Gastrocnemius medialis (tissue), 4 donors: Measurements from ENCODE around the gene MAML3. TPM values are rescaled to one million over a fixed set of nuclear protein-coding genes. Genes with fewer than 3 reads are reported as not detected.

Source experiments
- ATAC-seq, 2 donors: fragments of 150-250 bp; one replicate each; pipeline ENCODE4 v1.9.1; 2016
- DNase-seq, 2 donors: peaks; one replicate each; pipeline ENCODE4 v3.0.0-alpha.2; 2019
- H3K27ac ChIP-seq, 4 donors: fragments of 200-600 bp; sonication (generic); 1 replicate in 1 of 4; 2 replicates in 3 of 4; pipeline ENCODE4 v1.5.1; 2016 to 2018; ENCODE audit warnings: mild to moderate bottlenecking in 2 of 4, moderate library complexity in 1 of 4
- H3K27me3 ChIP-seq, 3 donors: fragments of 200-600 bp; sonication (generic) in 2 of 3; 1 replicate in 1 of 3; 2 replicates in 2 of 3; pipeline versions ENCODE4 v1.5.1 to v1.6.0; 2016 to 2019; ENCODE audit warnings: mild to moderate bottlenecking in 1 of 3, moderate library complexity in 1 of 3
- H3K36me3 ChIP-seq, 2 donors: fragments of 200-600 bp; sonication (generic) in 1 of 2; one replicate each; pipeline ENCODE4 v1.5.1; 2017 to 2018
- H3K4me1 ChIP-seq, 2 donors: fragments of 200-600 bp; sonication (generic) in 1 of 2; one replicate each; pipeline ENCODE4 v1.5.1; 2016 to 2017; ENCODE audit warnings: mild to moderate bottlenecking in 2 of 2
- H3K4me3 ChIP-seq, 4 donors: fragments of 200-600 bp; sonication (generic) in 3 of 4; 1 replicate in 1 of 4; 2 replicates in 3 of 4; pipeline ENCODE4 v1.5.1; 2016 to 2019; ENCODE audit warnings: mild to moderate bottlenecking in 2 of 4
- H3K9me3 ChIP-seq, 3 donors: fragments of 200-600 bp; sonication (generic) in 2 of 3; 1 replicate in 1 of 3; 2 replicates in 2 of 3; pipeline ENCODE4 v1.5.1; 2016 to 2019
- CTCF ChIP-seq, 5 experiments: fragments of 450-650 bp in 3 of 5; fragments of 200-600 bp in 2 of 5; sonication (generic) in 2 of 5; IDR thresholded peaks in 4 of 5; conservative IDR thresholded peaks in 1 of 5; 1 replicate in 4 of 5; 2 replicates in 1 of 5; pipeline ENCODE4 v1.5.1; 2016 to 2019; ENCODE audit warnings: antibody characterized with exemption in 5 of 5, mild to moderate bottlenecking in 3 of 5, moderate library complexity in 3 of 5
- POLR2A ChIP-seq, 2 donors: fragments of 450-650 bp; IDR thresholded peaks; one replicate each; pipeline ENCODE4 v1.6.1; 2017; ENCODE audit warnings: antibody characterized with exemption in 2 of 2, mild to moderate bottlenecking in 2 of 2, moderate library complexity in 2 of 2
- in situ Hi-C, 4 donors: fragments of 200-750 bp; cut with MboI; loops; one replicate each; pipeline versions ENCODE4 v1.15.0 to v1.8.0; 2017; ENCODE audit warnings: low sequenced_read_pairs in 4 of 4
- intact Hi-C: fragments of 100-400 bp; cut with DNase I; formaldehyde crosslinking; loops from one replicate; pipeline ENCODE4 v1.15.1; 2023; ENCODE audit warnings: low total_unique reads
- total RNA-seq, 4 donors: library from RNA; depleted of rRNA; stranded (reverse); fragments of >200 nt; gene quantifications; one replicate each; pipeline versions ENCODE4 v1.1.0 to v1.2.3, GENCODE V29; 2016

Gene MAML3
- total RNA-seq, 4 donors from 2014 or later: 0.98 to 1.5 (median 1.4) TPM

- TF ChIP-seq POLR2A (IDR thresholded peaks at IDR 0.05): no peak
- no peak for TF ChIP-seq CTCF (IDR thresholded peaks at IDR 0.05 in 4 of 5, conservative IDR thresholded peaks at IDR 0.05 in 1 of 5)
- intact Hi-C loops: no loop called here
- Histone ChIP-seq H3K27me3 (no peaks in the 10 kb centered on the region), H3K4me3 (no peak overlapping the region), H3K9me3 (no peaks in the 10 kb centered on the region), H3K36me3 (no peaks in the 10 kb centered on the region), H3K4me1 (peaks cover 6 to 7% of the 10 kb centered on the region in 2 donors), H3K27ac (no peak overlapping the region)
- ATAC-seq: no peak
- in situ Hi-C loops: no loop called here
- no peak for DNase-seq
Observed at GRCh38 chr4:139907001-139907809, 246.8 kb downstream of the MAML3 start.

GRCh38 chr4:139905489-139905888 lies 248.5 kb downstream of the MAML3 start:
- intact Hi-C loops: no loop called here
- peaks cover 10 to 15% of the 10 kb centered on the region in 2 donors for H3K4me1 ChIP-seq
- no peaks in the 10 kb centered on the region for H3K36me3 ChIP-seq
- TF ChIP-seq CTCF (IDR thresholded peaks at IDR 0.05 in 4 of 5, conservative IDR thresholded peaks at IDR 0.05 in 1 of 5) (no peak), POLR2A (IDR thresholded peaks at IDR 0.05) (no peak)
- no peaks in the 10 kb centered on the region for H3K27me3 ChIP-seq
- no peak for ATAC-seq
- in situ Hi-C loops: no loop called here
- H3K9me3 ChIP-seq: no peaks in the 10 kb centered on the region
- no peak overlapping the region for H3K27ac ChIP-seq
- H3K4me3 ChIP-seq: no peak overlapping the region
- no peak for DNase-seq

GRCh38 chr4:139904406-139904805 lies 249.6 kb downstream of the MAML3 start:
- no peak overlapping the region for H3K27ac ChIP-seq
- in situ Hi-C loops (no loop called here), intact Hi-C loops (loop anchor here (5.0 kb wide), 2 partner anchors 167 to 248 kb away; partner anchors contain the start of gene MAML3)
- peaks cover 10 to 15% of the 10 kb centered on the region in 2 donors for H3K4me1 ChIP-seq
- H3K27me3 ChIP-seq: no peaks in the 10 kb centered on the region
- no peak for DNase-seq
- H3K4me3 ChIP-seq: no peak overlapping the region
- no peaks in the 10 kb centered on the region for H3K36me3 ChIP-seq
- no peaks in the 10 kb centered on the region for H3K9me3 ChIP-seq
- TF ChIP-seq CTCF (IDR thresholded peaks at IDR 0.05 in 4 of 5, conservative IDR thresholded peaks at IDR 0.05 in 1 of 5) (no peak), POLR2A (IDR thresholded peaks at IDR 0.05) (no peak)
- ATAC-seq: no peak

- no peaks in the 10 kb centered on the region for H3K27me3 ChIP-seq
- no peak for ATAC-seq
- H3K27ac ChIP-seq: no peak overlapping the region
- DNase-seq: no peak
- no peaks in the 10 kb centered on the region for H3K36me3 ChIP-seq
- H3K4me3 ChIP-seq: no peak overlapping the region
- TF ChIP-seq CTCF (IDR thresholded peaks at IDR 0.05 in 4 of 5, conservative IDR thresholded peaks at IDR 0.05 in 1 of 5) (no peak), POLR2A (IDR thresholded peaks at IDR 0.05) (no peak)
- in situ Hi-C loops (no loop called here), intact Hi-C loops (loop anchor here (5.0 kb wide), 2 partner anchors 167 to 248 kb away; partner anchors contain the start of gene MAML3)
- H3K9me3 ChIP-seq: no peaks in the 10 kb centered on the region
- peaks cover 10 to 15% of the 10 kb centered on the region in 2 donors for H3K4me1 ChIP-seq
Observed at GRCh38 chr4:139903845-139904244, 250.1 kb downstream of the MAML3 start.
